SK-N-SH (cell line): ENCODE measurements around the gene IL32. TPM values are rescaled to one million over a fixed set of nuclear protein-coding genes. Genes with fewer than 3 reads are reported as not detected.

Experiments used
- CTCF ChIA-PET: fragments of 300-600, 350-600 bp; formaldehyde crosslinking; extraction: SDS; loops from one replicate; lab custom pipeline; 2021; lab: Yijun Ruan, JAX
- POLR2A ChIA-PET: fragments of 350-600 bp; sonication (Branson Sonifier 250); formaldehyde crosslinking; extraction: SDS; loops from one replicate; lab custom pipeline; 2020; ENCODE audit warnings: antibody characterized with exemption, inconsistent platforms; lab: Yijun Ruan, JAX
- DNase-seq: peaks from one replicate; pipeline ENCODE4 v3.0.0; 2012
- H2AFZ ChIP-seq: fragments of 200-600 bp; sonication (generic); 2 replicates; pipeline ENCODE4 v1.8.1; 2016; ENCODE audit warnings: antibody characterized with exemption, mild to moderate bottlenecking, low read depth
- H3F3A ChIP-seq: fragments of 200-600 bp; sonication (generic); replicated peaks from 2 replicates; pipeline ENCODE3; 2016; ENCODE audit warnings: antibody characterized with exemption, mild to moderate bottlenecking; ENCODE audit not compliant: insufficient read depth
- H3K27ac ChIP-seq, 2 experiments: fragments of 200-500 bp in 1 of 2; fragments of 200-600 bp in 1 of 2; sonication (Bioruptor generic) in 1 of 2; sonication (generic), shearing (Covaris generic) in 1 of 2; 2 replicates each; pipeline versions ENCODE4 v1.5.1 to v1.6.1; 2014 to 2016; ENCODE audit warnings: low read depth in 2 of 2, inconsistent platforms in 1 of 2, low read length in 1 of 2, mild to moderate bottlenecking in 1 of 2, mixed read lengths in 1 of 2
- H3K27me3 ChIP-seq: fragments of 200-600 bp; sonication (generic), shearing (Covaris generic); 2 replicates; pipeline ENCODE4 v1.6.1; 2016; ENCODE audit warnings: mixed run types; ENCODE audit not compliant: insufficient read depth
- H3K36me3 ChIP-seq, 2 experiments: fragments of 200-500 bp in 1 of 2; fragments of 200-600 bp in 1 of 2; sonication (Bioruptor generic) in 1 of 2; sonication (generic) in 1 of 2; replicated peaks in 1 of 2; 2 replicates each; pipeline versions ENCODE3 to v1.5.1; 2014 to 2016; ENCODE audit warnings: low read length in 1 of 2, mild to moderate bottlenecking in 1 of 2; ENCODE audit not compliant: insufficient read depth in 2 of 2, control insufficient read depth in 1 of 2
- H3K4me1 ChIP-seq, 2 experiments: fragments of 200-500 bp in 1 of 2; fragments of 200-600 bp in 1 of 2; sonication (Bioruptor generic) in 1 of 2; sonication (generic), shearing (Covaris generic) in 1 of 2; 2 replicates each; pipeline versions ENCODE4 v1.5.1 to v1.6.1; 2014 to 2016; ENCODE audit warnings: low read depth in 1 of 2, low read length in 1 of 2, mixed run types in 1 of 2; ENCODE audit not compliant: insufficient read depth in 2 of 2, control insufficient read depth in 1 of 2
- H3K4me2 ChIP-seq: fragments of 200-600 bp; sonication (generic), shearing (Covaris generic); 2 replicates; pipeline ENCODE4 v1.6.1; 2017; ENCODE audit warnings: mixed run types
- H3K4me3 ChIP-seq, 2 experiments: fragments of 200-500 bp in 1 of 2; fragments of 200-600 bp in 1 of 2; sonication (Bioruptor generic) in 1 of 2; sonication (generic), shearing (Covaris generic) in 1 of 2; 2 replicates each; pipeline versions ENCODE4 v1.5.1 to v1.8.1; 2014 to 2016; ENCODE audit warnings: low read depth in 2 of 2, inconsistent platforms in 1 of 2, low read length in 1 of 2, mild to moderate bottlenecking in 1 of 2, mixed read lengths in 1 of 2, moderate library complexity in 1 of 2
- H3K79me2 ChIP-seq: fragments of 200-600 bp; sonication (generic); 2 replicates; pipeline ENCODE4 v1.8.1; 2017; ENCODE audit warnings: mild to moderate bottlenecking; ENCODE audit not compliant: insufficient read depth
- H3K9ac ChIP-seq: fragments of 200-600 bp; sonication (generic); 2 replicates; pipeline ENCODE4 v1.6.1; 2017; ENCODE audit warnings: mixed run types
- H3K9me2 ChIP-seq: fragments of 200-600 bp; sonication (generic); 2 replicates; pipeline ENCODE4 v1.6.1; 2017; ENCODE audit warnings: mixed run types
- H3K9me3 ChIP-seq: fragments of 200-600 bp; sonication (generic); 2 replicates; pipeline ENCODE4 v1.6.1; 2017; ENCODE audit warnings: mixed run types, mild to moderate bottlenecking, moderate library complexity
- H4K20me1 ChIP-seq: fragments of 200-600 bp; sonication (generic); 2 replicates; pipeline ENCODE4 v1.6.1; 2017; ENCODE audit warnings: mild to moderate bottlenecking, mixed run types; ENCODE audit not compliant: insufficient read depth
- CHD2 ChIP-seq: fragments of 150-350 bp; IDR thresholded peaks from 2 replicates; pipeline ENCODE4 v1.6.1; 2018; ENCODE audit warnings: low read length; ENCODE audit not compliant: partially characterized antibody
- EZH2phosphoT487 ChIP-seq: fragments of 200-600 bp; sonication (generic); IDR thresholded peaks from 2 replicates; pipeline ENCODE4 v1.6.1; 2017; ENCODE audit warnings: low read depth, mixed run types, mild to moderate bottlenecking, antibody characterized with exemption, moderate library complexity, borderline replicate concordance
- FOXJ3 ChIP-seq: sonication (generic); formaldehyde crosslinking; IDR thresholded peaks from 2 replicates; pipeline ENCODE4 v1.5.1; 2020; ENCODE audit warnings: mild to moderate bottlenecking, missing genetic modification reagents
- GATA2 ChIP-seq: sonication (generic); formaldehyde crosslinking; IDR thresholded peaks from 2 replicates; pipeline ENCODE4 v1.5.0; 2020; ENCODE audit warnings: mild to moderate bottlenecking, missing genetic modification reagents
- JUND ChIP-seq: IDR thresholded peaks from 2 replicates; pipeline ENCODE4 v1.4.0; 2012
- MEF2A ChIP-seq: IDR thresholded peaks from 2 replicates; pipeline ENCODE4 v1.4.0; 2012; ENCODE audit warnings: low read depth, borderline replicate concordance
- MXI1 ChIP-seq: IDR thresholded peaks from 2 replicates; pipeline ENCODE4 v1.6.1; 2012; ENCODE audit warnings: mild to moderate bottlenecking, low read depth, low read length, improper control_type of control experiment
- NFIC ChIP-seq: IDR thresholded peaks from 2 replicates; pipeline ENCODE4 v1.4.0; 2012; ENCODE audit warnings: borderline replicate concordance
- POLR2AphosphoS5 ChIP-seq: IDR thresholded peaks from 2 replicates; pipeline ENCODE4 v1.6.1; 2012; ENCODE audit warnings: low read depth, low read length
- RAD21 ChIP-seq: IDR thresholded peaks from 2 replicates; pipeline ENCODE4 v1.6.1; 2012; ENCODE audit warnings: mild to moderate bottlenecking, low read length
- RCOR1 ChIP-seq: fragments of 150-350 bp; IDR thresholded peaks from 2 replicates; pipeline ENCODE4 v1.6.1; 2017; ENCODE audit warnings: antibody characterized with exemption, low read length
- RFX5 ChIP-seq: IDR thresholded peaks from 2 replicates; pipeline ENCODE4 v1.6.1; 2012; ENCODE audit warnings: mild to moderate bottlenecking, improper control_type of control experiment, low read length
- TAF1 ChIP-seq: IDR thresholded peaks from 2 replicates; pipeline ENCODE4 v1.6.1; 2012; ENCODE audit warnings: low read depth, mild to moderate bottlenecking, low read length, moderate library complexity, borderline replicate concordance
- TCF12 ChIP-seq: IDR thresholded peaks from 2 replicates; pipeline ENCODE4 v1.4.0; 2012
- WGBS: methylation state at CpG from one replicate; pipeline ENCODE4 v1.1.6; 2017; ENCODE audit warnings: low lambda C conversion rate; 5-methylcytosine and 5-hydroxymethylcytosine counted together
- polyA plus RNA-seq, 3 experiments: library from polyadenylated mRNA; depleted of rRNA; stranded (reverse); fragments of >200 nt; gene quantifications; 2 replicates each; pipeline ENCODE4 v1.2.3, GENCODE V29; 2012
- TF ChIP-seq, protein P1 (sequence below): IDR thresholded peaks from 2 replicates; pipeline ENCODE4; 2012
- TF ChIP-seq, protein P2 (sequence below): IDR thresholded peaks from 2 replicates; pipeline ENCODE4 v1.4.0; 2012; ENCODE audit warnings: low read depth, borderline replicate concordance
- TF ChIP-seq, protein P3 (sequence below): IDR thresholded peaks from 2 replicates; pipeline ENCODE4 v1.4.0; 2012; ENCODE audit warnings: low read depth, borderline replicate concordance
- TF ChIP-seq, protein P4 (sequence below): fragments of 150-350 bp; IDR thresholded peaks from 2 replicates; pipeline ENCODE4 v1.6.1; 2017; ENCODE audit warnings: antibody characterized with exemption, low read length, low read depth, borderline replicate concordance
- TF ChIP-seq, protein P5 (sequence below): fragments of 150-350 bp; IDR thresholded peaks from 2 replicates; pipeline ENCODE4 v1.6.1; 2016; ENCODE audit warnings: mild to moderate bottlenecking, low read depth, low read length

Gene IL32
- polyA plus RNA-seq, 1 of the 3 experiments (the other 2 are of a cell fraction): 26.4 TPM

DNA sequence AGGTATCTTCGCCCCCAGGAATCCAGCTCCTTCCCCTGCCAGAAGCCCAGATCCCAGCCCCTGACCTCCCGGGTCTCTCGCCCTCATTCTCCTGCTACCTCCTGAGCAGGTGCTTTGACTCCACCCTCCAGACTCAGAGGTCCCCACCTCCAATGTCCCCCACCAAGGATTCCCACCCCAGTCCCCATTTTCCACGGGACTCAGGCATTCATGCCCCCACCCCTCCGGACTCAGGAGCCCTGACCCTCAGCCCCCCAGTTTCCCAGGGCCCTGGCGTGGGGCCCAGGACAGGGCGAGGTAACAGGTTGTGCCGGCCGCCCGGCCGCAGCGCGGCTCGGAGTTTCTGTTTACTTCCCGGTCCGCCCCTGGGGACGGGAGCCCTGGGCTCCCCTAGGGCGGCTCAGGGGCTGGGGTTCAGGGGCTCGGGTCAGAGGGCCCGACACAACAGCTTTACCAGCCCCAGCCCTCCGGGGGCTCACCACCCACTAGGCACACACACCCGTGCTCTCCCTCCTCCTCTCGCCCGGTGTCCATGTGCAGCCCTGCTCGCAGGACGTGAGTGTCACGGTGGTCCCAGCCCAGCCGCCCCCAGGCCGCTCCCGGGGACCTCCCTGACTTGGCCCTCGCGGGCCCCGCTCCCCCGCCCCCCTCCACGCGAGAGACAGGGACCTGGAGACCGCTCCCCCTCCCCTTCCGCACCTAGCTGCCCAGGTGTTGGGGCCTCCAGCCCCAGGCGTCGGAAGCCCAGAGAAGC lies 29.3 kb upstream of the IL32 start:
- Histone ChIP-seq H3K4me1 (no peaks in the 10 kb centered on the region), H3F3A (peaks cover under 1% of the 10 kb centered on the region), H3K27ac (no peak overlapping the region), H3K36me3 (no peaks in the 10 kb centered on the region), H3K4me2 (peak overlapping the region; percentile 55; the same call in 1 of the 2 replicates), H3K9me2 (no peaks in the 10 kb centered on the region), H4K20me1 (no peaks in the 10 kb centered on the region; the same call in 1 of the 2 replicates), H2AFZ (no peak overlapping the region), H3K9ac (no peak overlapping the region), H3K27me3 (peaks cover 93% of the 10 kb centered on the region), H3K9me3 (no peaks in the 10 kb centered on the region), H3K79me2 (no peaks in the 10 kb centered on the region), H3K4me3 (no peak overlapping the region)
- ChIA-PET POLR2A (no interaction called here), CTCF (interaction anchor here (1.3 to 9.8 kb wide), 7 partner anchors 6 to 75 kb away, joined by 3 to 141 read pairs (median 16); partner anchors contain the start of genes CLDN6, HCFC1R1, MMP25 and THOC6)
- DNase-seq: no peak
- no peak for TF ChIP-seq FOXJ3 (CRISPR knock-in tag)
- TF ChIP-seq RFX5: no peak
- TF ChIP-seq EZH2phosphoT487: peak; percentile 65; the same call in 1 of the 2 replicates
- 3% methylated on average over 17 of the region's 40 CpGs for WGBS

DNA sequence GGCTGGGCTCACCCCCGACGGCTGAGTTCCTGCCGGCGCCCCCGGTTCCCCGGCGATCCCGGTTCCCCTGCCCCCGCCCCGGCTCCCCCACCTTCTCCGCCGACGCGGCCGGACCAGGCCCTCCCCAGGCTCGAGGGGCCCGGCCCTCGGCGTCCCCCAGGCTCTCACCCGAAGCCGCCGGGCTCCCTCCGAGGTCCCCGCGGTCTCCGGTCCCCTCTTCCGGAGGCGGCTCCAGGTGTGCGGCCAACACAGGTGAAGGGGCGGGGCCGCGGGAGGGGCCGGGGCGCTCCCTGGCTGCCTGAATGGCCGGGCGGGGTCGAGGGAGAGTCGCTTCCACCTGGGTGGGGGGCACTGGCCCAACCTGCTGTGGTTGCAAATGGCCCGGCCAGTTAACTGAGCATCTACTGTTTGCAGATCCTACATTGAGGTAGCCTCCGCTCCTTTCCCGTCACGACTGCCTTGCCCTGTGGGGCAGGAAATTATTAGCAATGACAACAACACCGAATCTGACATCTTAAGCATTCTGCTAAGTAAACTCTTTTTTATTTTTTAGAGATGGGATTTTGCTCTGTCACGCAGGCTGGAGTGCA lies 28.6 kb upstream of the IL32 start, which contains the start of gene BICDL2:
TSS of gene BICDL2 (minus strand) at position 219 of the 590 bp plus-strand sequence. CDS start 1,448 bp downstream, outside the sequence.
- Histone ChIP-seq H3K79me2 (no peaks in the 10 kb centered on the region), H3K27ac (no peak within 1 kb of the TSS), H3K4me2 (peak within 1 kb of the TSS; percentile 55; the same call in 1 of the 2 replicates), H3F3A (no peaks in the 10 kb centered on the region), H3K27me3 (peaks cover 93% of the 10 kb centered on the region), H3K4me3 (no peak within 1 kb of the TSS), H4K20me1 (no peaks in the 10 kb centered on the region; the same call in 1 of the 2 replicates), H3K9ac (no peak within 1 kb of the TSS), H3K4me1 (no peaks in the 10 kb centered on the region), H2AFZ (no peak within 1 kb of the TSS), H3K9me2 (no peaks in the 10 kb centered on the region), H3K36me3 (no peaks in the 10 kb centered on the region), H3K9me3 (no peaks in the 10 kb centered on the region)
- no peak for DNase-seq
- 22% methylated on average over 11 of the region's 44 CpGs for WGBS
- CTCF ChIA-PET: no interaction called here
- no peak for TF ChIP-seq JUND
- TF ChIP-seq, protein P1, sequence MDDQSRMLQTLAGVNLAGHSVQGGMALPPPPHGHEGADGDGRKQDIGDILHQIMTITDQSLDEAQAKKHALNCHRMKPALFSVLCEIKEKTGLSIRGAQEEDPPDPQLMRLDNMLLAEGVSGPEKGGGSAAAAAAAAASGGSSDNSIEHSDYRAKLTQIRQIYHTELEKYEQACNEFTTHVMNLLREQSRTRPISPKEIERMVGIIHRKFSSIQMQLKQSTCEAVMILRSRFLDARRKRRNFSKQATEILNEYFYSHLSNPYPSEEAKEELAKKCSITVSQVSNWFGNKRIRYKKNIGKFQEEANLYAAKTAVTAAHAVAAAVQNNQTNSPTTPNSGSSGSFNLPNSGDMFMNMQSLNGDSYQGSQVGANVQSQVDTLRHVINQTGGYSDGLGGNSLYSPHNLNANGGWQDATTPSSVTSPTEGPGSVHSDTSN: no peak
- no peak for TF ChIP-seq TCF12
- TF ChIP-seq NFIC: no peak
- TF ChIP-seq, protein P2, sequence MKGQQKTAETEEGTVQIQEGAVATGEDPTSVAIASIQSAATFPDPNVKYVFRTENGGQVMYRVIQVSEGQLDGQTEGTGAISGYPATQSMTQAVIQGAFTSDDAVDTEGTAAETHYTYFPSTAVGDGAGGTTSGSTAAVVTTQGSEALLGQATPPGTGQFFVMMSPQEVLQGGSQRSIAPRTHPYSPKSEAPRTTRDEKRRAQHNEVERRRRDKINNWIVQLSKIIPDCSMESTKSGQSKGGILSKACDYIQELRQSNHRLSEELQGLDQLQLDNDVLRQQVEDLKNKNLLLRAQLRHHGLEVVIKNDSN: no peak
- TF ChIP-seq, protein P3, sequence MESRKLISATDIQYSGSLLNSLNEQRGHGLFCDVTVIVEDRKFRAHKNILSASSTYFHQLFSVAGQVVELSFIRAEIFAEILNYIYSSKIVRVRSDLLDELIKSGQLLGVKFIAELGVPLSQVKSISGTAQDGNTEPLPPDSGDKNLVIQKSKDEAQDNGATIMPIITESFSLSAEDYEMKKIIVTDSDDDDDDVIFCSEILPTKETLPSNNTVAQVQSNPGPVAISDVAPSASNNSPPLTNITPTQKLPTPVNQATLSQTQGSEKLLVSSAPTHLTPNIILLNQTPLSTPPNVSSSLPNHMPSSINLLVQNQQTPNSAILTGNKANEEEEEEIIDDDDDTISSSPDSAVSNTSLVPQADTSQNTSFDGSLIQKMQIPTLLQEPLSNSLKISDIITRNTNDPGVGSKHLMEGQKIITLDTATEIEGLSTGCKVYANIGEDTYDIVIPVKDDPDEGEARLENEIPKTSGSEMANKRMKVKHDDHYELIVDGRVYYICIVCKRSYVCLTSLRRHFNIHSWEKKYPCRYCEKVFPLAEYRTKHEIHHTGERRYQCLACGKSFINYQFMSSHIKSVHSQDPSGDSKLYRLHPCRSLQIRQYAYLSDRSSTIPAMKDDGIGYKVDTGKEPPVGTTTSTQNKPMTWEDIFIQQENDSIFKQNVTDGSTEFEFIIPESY: no peak
- no peak for TF ChIP-seq RAD21
- TF ChIP-seq MEF2A: no peak
- TF ChIP-seq, protein P4, sequence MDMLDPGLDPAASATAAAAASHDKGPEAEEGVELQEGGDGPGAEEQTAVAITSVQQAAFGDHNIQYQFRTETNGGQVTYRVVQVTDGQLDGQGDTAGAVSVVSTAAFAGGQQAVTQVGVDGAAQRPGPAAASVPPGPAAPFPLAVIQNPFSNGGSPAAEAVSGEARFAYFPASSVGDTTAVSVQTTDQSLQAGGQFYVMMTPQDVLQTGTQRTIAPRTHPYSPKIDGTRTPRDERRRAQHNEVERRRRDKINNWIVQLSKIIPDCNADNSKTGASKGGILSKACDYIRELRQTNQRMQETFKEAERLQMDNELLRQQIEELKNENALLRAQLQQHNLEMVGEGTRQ: no peak
- TF ChIP-seq CHD2: no peak
- TF ChIP-seq MXI1: no peak
- TF ChIP-seq GATA2 (CRISPR knock-in tag): no peak
- no peak for TF ChIP-seq POLR2AphosphoS5
- TF ChIP-seq RFX5: no peak
- TF ChIP-seq, protein P5, sequence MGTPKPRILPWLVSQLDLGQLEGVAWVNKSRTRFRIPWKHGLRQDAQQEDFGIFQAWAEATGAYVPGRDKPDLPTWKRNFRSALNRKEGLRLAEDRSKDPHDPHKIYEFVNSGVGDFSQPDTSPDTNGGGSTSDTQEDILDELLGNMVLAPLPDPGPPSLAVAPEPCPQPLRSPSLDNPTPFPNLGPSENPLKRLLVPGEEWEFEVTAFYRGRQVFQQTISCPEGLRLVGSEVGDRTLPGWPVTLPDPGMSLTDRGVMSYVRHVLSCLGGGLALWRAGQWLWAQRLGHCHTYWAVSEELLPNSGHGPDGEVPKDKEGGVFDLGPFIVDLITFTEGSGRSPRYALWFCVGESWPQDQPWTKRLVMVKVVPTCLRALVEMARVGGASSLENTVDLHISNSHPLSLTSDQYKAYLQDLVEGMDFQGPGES: no peak
- TF ChIP-seq RCOR1: no peak
- no peak for TF ChIP-seq TAF1
- POLR2A ChIA-PET: no interaction called here
